Measurements from ENCODE around the gene LRRC56. TPM values are rescaled to one million over a fixed set of nuclear protein-coding genes. Genes with fewer than 3 reads are reported as not detected.

Gene LRRC56
- polyA plus RNA-seq, 1 donor (not counting 4 experiments of a cell fraction or from before 2014, with no cell fraction given) = 0.28 TPM

- Histone ChIP-seq H3K4me2 (ENCODE audit: control insufficient read depth, extremely low read depth, insufficient read depth, low read depth, low read length) (peak overlapping the region; percentile 93), H2AFZ (ENCODE audit: control insufficient read depth, low read length) (peak overlapping the region; percentile 83), H3K36me3 (ENCODE audit: control insufficient read depth in 2 of 2, extremely low read depth in 1 of 2, insufficient read depth in 2 of 2, low read length in 2 of 2) (peaks cover 13 to 17% of the 10 kb centered on the region in 2 experiments), H3K4me1 (ENCODE audit: control insufficient read depth, extremely low read depth, insufficient read depth, low read length) (peaks cover 39% of the 10 kb centered on the region), H4K20me1 (ENCODE audit: control insufficient read depth, extremely low read depth, insufficient read depth, low read length) (no peaks in the 10 kb centered on the region), H3K27ac (ENCODE audit: control insufficient read depth, insufficient read depth, low read length) (peak overlapping the region; percentile 95), H3K27me3 (ENCODE audit: control insufficient read depth, extremely low read depth, insufficient read depth, low read length) (no peaks in the 10 kb centered on the region), H3K4me3 (ENCODE audit: control insufficient read depth in 2 of 3, extremely low read depth in 1 of 3, insufficient read depth in 2 of 3, low read depth in 1 of 3, low read length in 3 of 3) (peak overlapping the region; percentile 78 to 94 (median 87)), H3K79me2 (ENCODE audit: control insufficient read depth, insufficient read depth, low read length) (peaks cover 42% of the 10 kb centered on the region), H3K9me1 (ENCODE audit: control insufficient read depth, extremely low read depth, insufficient read depth, low read length) (no peaks in the 10 kb centered on the region), H3K9me3 (ENCODE audit: control insufficient read depth, low read depth, low read length) (no peaks in the 10 kb centered on the region), H3K9ac (ENCODE audit: control insufficient read depth, extremely low read depth, insufficient read depth, low read length) (peak overlapping the region; percentile 95)
- TF ChIP-seq EZH2 (IDR thresholded peaks at IDR 0.05; ENCODE audit: low read length) (no peak), CTCF (optimal IDR thresholded peaks at IDR 0.05 in 1 of 3, IDR thresholded peaks at IDR 0.05 in 1 of 3, conservative IDR thresholded peaks at IDR 0.05 in 1 of 3; ENCODE audit: extremely low read depth in 1 of 3, insufficient read depth in 2 of 3, low read length in 3 of 3) (no peak)
- DNase-seq (ENCODE audit: low read depth, low spot score) = peak; percentile 89
- dilution Hi-C loops (cut with MboI; ENCODE audit: extremely low pct_ligation_motif_present, low sequenced_read_pairs) = no loop called here
- peak; percentile 71 for FAIRE-seq
These were observed 30.9 kb upstream of the LRRC56 start for GRCh38 chr11:506238-506994.

- Histone ChIP-seq H2AFZ (ENCODE audit: control insufficient read depth, low read length) (peak within 1 kb of the TSS; percentile 83), H3K9ac (ENCODE audit: control insufficient read depth, extremely low read depth, insufficient read depth, low read length) (peak within 1 kb of the TSS; percentile 95), H3K79me2 (ENCODE audit: control insufficient read depth, insufficient read depth, low read length) (peaks cover 39% of the 10 kb centered on the region), H3K9me1 (ENCODE audit: control insufficient read depth, extremely low read depth, insufficient read depth, low read length) (no peaks in the 10 kb centered on the region), H3K36me3 (ENCODE audit: control insufficient read depth in 2 of 2, extremely low read depth in 1 of 2, insufficient read depth in 2 of 2, low read length in 2 of 2) (peaks cover 8 to 15% of the 10 kb centered on the region in 2 experiments), H3K27ac (ENCODE audit: control insufficient read depth, insufficient read depth, low read length) (peak within 1 kb of the TSS; percentile 95), H3K27me3 (ENCODE audit: control insufficient read depth, extremely low read depth, insufficient read depth, low read length) (no peaks in the 10 kb centered on the region), H3K9me3 (ENCODE audit: control insufficient read depth, low read depth, low read length) (no peaks in the 10 kb centered on the region), H3K4me3 (ENCODE audit: control insufficient read depth in 2 of 3, extremely low read depth in 1 of 3, insufficient read depth in 2 of 3, low read depth in 1 of 3, low read length in 3 of 3) (peak within 1 kb of the TSS; percentile 78 to 94 (median 87)), H3K4me2 (ENCODE audit: control insufficient read depth, extremely low read depth, insufficient read depth, low read depth, low read length) (peak within 1 kb of the TSS; percentile 93), H4K20me1 (ENCODE audit: control insufficient read depth, extremely low read depth, insufficient read depth, low read length) (no peaks in the 10 kb centered on the region), H3K4me1 (ENCODE audit: control insufficient read depth, extremely low read depth, insufficient read depth, low read length) (peaks cover 39% of the 10 kb centered on the region)
- DNase-seq (ENCODE audit: low read depth, low spot score) = peak; percentile 81
- FAIRE-seq = no peak
- no peak for TF ChIP-seq EZH2 (IDR thresholded peaks at IDR 0.05; ENCODE audit: low read length)
- TF ChIP-seq CTCF (optimal IDR thresholded peaks at IDR 0.05 in 1 of 3, IDR thresholded peaks at IDR 0.05 in 1 of 3, conservative IDR thresholded peaks at IDR 0.05 in 1 of 3; ENCODE audit: extremely low read depth in 1 of 3, insufficient read depth in 2 of 3, low read length in 3 of 3) = no peak
- dilution Hi-C loops (cut with MboI; ENCODE audit: extremely low pct_ligation_motif_present, low sequenced_read_pairs) = no loop called here
These were observed 30.2 kb upstream of the LRRC56 start, which contains the start of gene RNH1 for GRCh38 chr11:506995-507726. Gene RNH1 (minus strand): TSS chr11:507242. CDS start chr11:502162, 5,080 bp downstream.
